Endothelial cell of umbilical vein (primary cell): ENCODE measurements around the gene KLK8. TPM values are rescaled to one million over a fixed set of nuclear protein-coding genes. Genes with fewer than 3 reads are reported as not detected.

Experiments used
- BruUV-seq: library from RNA; stranded (reverse); fragments of 400-500 nt; replicated peaks from 2 replicates; lab custom pipeline; 2021; lab: Mats Ljungman, UMichigan
- CTCF ChIA-PET: fragments of 300-600, 350-600 bp; sonication (Branson Sonifier 250); formaldehyde crosslinking; loops from one replicate; lab custom pipeline; 2021; ENCODE audit warnings: antibody characterized with exemption, inconsistent platforms; lab: Charles Lee
- POLR2A ChIA-PET: fragments of 300-600, 350-600 bp; sonication (Branson Sonifier 250); formaldehyde crosslinking; loops from one replicate; lab custom pipeline; 2021; ENCODE audit warnings: antibody characterized with exemption, inconsistent platforms; lab: Charles Lee
- DNase-seq: peaks from one replicate; pipeline ENCODE4 v3.0.0-alpha.2; 2011; ENCODE audit warnings: low read depth, low spot score
- FAIRE-seq: peaks from 2 replicates; lab custom pipeline; 2011; peaks lifted over from hg19 to GRCh38; lab: Jason Lieb, UNC
- H2AFZ ChIP-seq: 2 replicates; pipeline ENCODE4 v1.6.0; 2012; ENCODE audit warnings: low read depth, low read length, control low read depth, inconsistent platforms
- H3K27ac ChIP-seq: 2 replicates; pipeline ENCODE4 v1.5.1; 2011; ENCODE audit warnings: low read depth, mild to moderate bottlenecking, control low read depth, low read length, moderate library complexity; ENCODE audit not compliant: insufficient read depth
- H3K27me3 ChIP-seq, 2 experiments: 2 replicates each; pipeline versions ENCODE4 v1.6.0 to v1.6.1; 2011; ENCODE audit warnings: low read length in 2 of 2, mixed read lengths in 1 of 2; ENCODE audit not compliant: control insufficient read depth in 2 of 2, insufficient read depth in 2 of 2
- H3K36me3 ChIP-seq, 2 experiments: 2 replicates in 1 of 2; 3 replicates in 1 of 2; pipeline ENCODE4 v1.5.1; 2011; ENCODE audit warnings: low read length in 2 of 2, mild to moderate bottlenecking in 1 of 2, moderate library complexity in 1 of 2; ENCODE audit not compliant: control insufficient read depth in 2 of 2, insufficient read depth in 2 of 2; ENCODE audit errors: extremely low read depth in 1 of 2
- H3K4me1 ChIP-seq: 3 replicates; pipeline ENCODE4 v1.5.1; 2011; ENCODE audit warnings: mild to moderate bottlenecking, low read length; ENCODE audit not compliant: control insufficient read depth, insufficient read depth; ENCODE audit errors: extremely low read depth
- H3K4me2 ChIP-seq: 2 replicates; pipeline ENCODE4 v1.6.1; 2011; ENCODE audit warnings: low read length, control low read depth, mixed read lengths; ENCODE audit not compliant: insufficient read depth
- H3K4me3 ChIP-seq, 3 experiments: fragments of 200-600 bp in 1 of 3; sonication (generic), shearing (Covaris generic) in 1 of 3; replicated peaks in 1 of 3; 2 replicates each; pipeline ENCODE4 v1.5.1; 2011 to 2016; ENCODE audit warnings: control low read depth in 3 of 3, low read length in 3 of 3, mild to moderate bottlenecking in 2 of 3, inconsistent platforms in 1 of 3, low read depth in 1 of 3, moderate library complexity in 1 of 3; ENCODE audit not compliant: insufficient read depth in 1 of 3
- H3K79me2 ChIP-seq: 2 replicates; pipeline ENCODE4 v1.6.0; 2012; ENCODE audit warnings: low read length, inconsistent platforms; ENCODE audit not compliant: control insufficient read depth, insufficient read depth
- H3K9ac ChIP-seq: replicated peaks from 2 replicates; pipeline ENCODE3; 2011; ENCODE audit warnings: low read length, control low read depth; ENCODE audit not compliant: insufficient read depth; ENCODE audit errors: extremely low read depth
- H3K9me1 ChIP-seq: replicated peaks from 3 replicates; pipeline ENCODE4 v1.6.0; 2011; ENCODE audit warnings: mild to moderate bottlenecking, low read length; ENCODE audit not compliant: control insufficient read depth, insufficient read depth; ENCODE audit errors: extremely low read depth
- H3K9me3 ChIP-seq: replicated peaks from 2 replicates; pipeline ENCODE4 v1.5.1; 2012; ENCODE audit warnings: low read length, inconsistent platforms; ENCODE audit not compliant: control insufficient read depth, insufficient read depth
- H4K20me1 ChIP-seq: replicated peaks from 2 replicates; pipeline ENCODE3; 2011; ENCODE audit warnings: mild to moderate bottlenecking, low read length; ENCODE audit not compliant: control insufficient read depth, insufficient read depth; ENCODE audit errors: extremely low read depth
- EZH2 ChIP-seq: IDR thresholded peaks from 2 replicates; pipeline ENCODE4 v1.6.1; 2012; ENCODE audit warnings: borderline replicate concordance, low read depth, mild to moderate bottlenecking, moderate library complexity, low read length, inconsistent platforms; ENCODE audit not compliant: severe bottlenecking
- MAX ChIP-seq: IDR thresholded peaks from 2 replicates; pipeline ENCODE4 v1.6.1; 2011; ENCODE audit not compliant: insufficient read depth, insufficient read length
- dilution Hi-C: fragments of 300-500 bp; cut with MboI; formaldehyde crosslinking; loops from one replicate; pipeline ENCODE4 v1.15.0; 2019; ENCODE audit warnings: low sequenced_read_pairs; ENCODE audit not compliant: extremely low pct_ligation_motif_present
- intact Hi-C: fragments of 100-400 bp; cut with micrococcal nuclease; formaldehyde crosslinking; loops from one replicate; pipeline ENCODE4 v1.10.0; 2022
- polyA plus RNA-seq, 4 experiments: library from polyadenylated mRNA; depleted of rRNA in 3 of 4; stranded (reverse) in 3 of 4; unstranded in 1 of 4; fragments of >200 nt; gene quantifications; 2 replicates each; pipeline versions ENCODE4 v1.2.1 to v1.2.3, GENCODE V29; 2011 to 2012; ENCODE audit warnings: missing spikeins in 1 of 4
- total RNA-seq: library from RNA; stranded (reverse); gene quantifications from 2 replicates; pipeline ENCODE4 v1.2.3, GENCODE V29; 2021
- TF ChIP-seq, protein P1 (sequence below), 2 donors: IDR thresholded peaks; 1 replicate in 1 of 2; 2 replicates in 1 of 2; pipeline ENCODE4 v1.5.1; 2011; ENCODE audit warnings: low read length in 2 of 2, mild to moderate bottlenecking in 2 of 2, moderate library complexity in 2 of 2, control low read depth in 1 of 2, inconsistent platforms in 1 of 2, low read depth in 1 of 2; ENCODE audit not compliant: insufficient read depth in 1 of 2; ENCODE audit errors: extremely low read depth in 1 of 2

KLK8 gene
- total and polyA plus RNA-seq, 2 donors (not counting 3 experiments of a cell fraction or from before 2014, with no cell fraction given), result not detected

DNA sequence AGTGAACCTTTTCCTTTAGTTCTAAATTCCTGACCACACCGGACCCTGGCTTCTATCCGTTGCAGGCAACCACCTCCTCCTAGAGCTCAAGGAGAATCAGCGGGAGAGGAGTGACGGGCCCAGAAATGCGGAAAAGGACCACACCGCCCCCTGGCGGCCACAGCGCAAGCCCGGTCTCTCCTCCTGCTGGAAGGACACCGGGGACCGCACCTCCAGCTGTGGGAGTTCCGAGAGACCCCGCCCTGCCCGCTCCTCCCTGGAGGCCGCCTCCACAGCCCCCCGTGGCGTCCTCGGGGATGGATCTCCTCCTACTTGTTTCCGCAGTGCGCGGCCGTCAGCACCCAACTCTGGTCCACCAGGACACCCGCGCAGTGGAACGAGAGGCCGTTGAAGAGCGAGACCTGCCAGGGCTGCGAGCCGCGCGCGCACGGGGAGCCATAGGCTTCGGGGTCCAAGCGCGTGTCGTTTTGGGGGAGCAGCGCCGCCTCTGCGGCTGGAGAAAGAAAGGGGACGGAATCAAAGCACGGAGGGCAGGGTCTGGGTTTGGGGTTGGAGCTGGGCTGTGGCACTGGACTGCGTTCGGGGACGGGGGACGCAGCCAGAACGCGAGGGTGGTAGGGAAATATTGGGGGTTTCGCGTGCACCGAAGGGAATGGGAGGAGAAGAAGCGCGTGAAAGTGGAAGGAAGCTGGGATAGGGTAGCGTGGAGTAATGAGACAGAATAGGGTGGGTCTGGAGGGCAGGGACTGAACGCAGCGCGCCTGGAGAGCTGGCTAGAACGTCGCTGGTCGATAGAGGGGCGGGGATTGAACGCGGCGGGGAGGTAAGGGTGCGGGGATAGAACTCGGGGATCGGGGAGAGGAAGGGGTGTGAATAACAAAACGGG is 15.6 kb upstream of the KLK8 start:
- Histone ChIP-seq H3K79me2 (no peaks in the 10 kb centered on the region), H3K36me3 (no peaks in the 10 kb centered on the region), H3K4me1 (no peaks in the 10 kb centered on the region), H3K9ac (no peak overlapping the region), H3K9me1 (no peaks in the 10 kb centered on the region), H3K27ac (no peak overlapping the region), H3K4me3 (no peak overlapping the region), H3K4me2 (no peak overlapping the region), H4K20me1 (no peaks in the 10 kb centered on the region), H2AFZ (no peak overlapping the region), H3K27me3 (peaks cover 21 to 25% of the 10 kb centered on the region in 2 experiments), H3K9me3 (no peaks in the 10 kb centered on the region)
- FAIRE-seq, result peak; percentile 84
- no TSS peak for BruUV-seq
- POLR2A ChIA-PET, result no interaction called here
- TF ChIP-seq MAX (no peak), EZH2 (peak; percentile 48)
- TF ChIP-seq, protein P1, sequence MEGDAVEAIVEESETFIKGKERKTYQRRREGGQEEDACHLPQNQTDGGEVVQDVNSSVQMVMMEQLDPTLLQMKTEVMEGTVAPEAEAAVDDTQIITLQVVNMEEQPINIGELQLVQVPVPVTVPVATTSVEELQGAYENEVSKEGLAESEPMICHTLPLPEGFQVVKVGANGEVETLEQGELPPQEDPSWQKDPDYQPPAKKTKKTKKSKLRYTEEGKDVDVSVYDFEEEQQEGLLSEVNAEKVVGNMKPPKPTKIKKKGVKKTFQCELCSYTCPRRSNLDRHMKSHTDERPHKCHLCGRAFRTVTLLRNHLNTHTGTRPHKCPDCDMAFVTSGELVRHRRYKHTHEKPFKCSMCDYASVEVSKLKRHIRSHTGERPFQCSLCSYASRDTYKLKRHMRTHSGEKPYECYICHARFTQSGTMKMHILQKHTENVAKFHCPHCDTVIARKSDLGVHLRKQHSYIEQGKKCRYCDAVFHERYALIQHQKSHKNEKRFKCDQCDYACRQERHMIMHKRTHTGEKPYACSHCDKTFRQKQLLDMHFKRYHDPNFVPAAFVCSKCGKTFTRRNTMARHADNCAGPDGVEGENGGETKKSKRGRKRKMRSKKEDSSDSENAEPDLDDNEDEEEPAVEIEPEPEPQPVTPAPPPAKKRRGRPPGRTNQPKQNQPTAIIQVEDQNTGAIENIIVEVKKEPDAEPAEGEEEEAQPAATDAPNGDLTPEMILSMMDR (IDR thresholded peaks at IDR 0.05; ENCODE audit: extremely low read depth in 1 of 2, insufficient read depth in 1 of 2, low read depth in 1 of 2, low read length in 2 of 2), result peak; percentile 79 to 91
- DNase-seq, result peak; percentile 39
- CTCF ChIA-PET, result interaction anchor here (0.6 to 3.2 kb wide), 30 partner anchors 9 to 488 kb away, joined by 3 to 35 read pairs (median 4); partner anchors contain the start of gene KLK6
- intact Hi-C loops, result loop anchor here (1.0 kb wide), 1 partner anchor 87 kb away; no protein-coding TSS in a partner anchor
- dilution Hi-C loops, result no loop called here
